GM18873 (cell line): ENCODE data around the gene FRMD4B.

ENCODE experiments used
- ATAC-seq: cut with Tn5 transposase; IDR thresholded peaks from one replicate; pipeline ENCODE4 v1.9.1; 2021; ENCODE audit warnings: mild to moderate bottlenecking, moderate library complexity, moderate number of reproducible peaks; ENCODE audit not compliant: unreplicated experiment, low FRiP score

Gene FRMD4B

DNA sequence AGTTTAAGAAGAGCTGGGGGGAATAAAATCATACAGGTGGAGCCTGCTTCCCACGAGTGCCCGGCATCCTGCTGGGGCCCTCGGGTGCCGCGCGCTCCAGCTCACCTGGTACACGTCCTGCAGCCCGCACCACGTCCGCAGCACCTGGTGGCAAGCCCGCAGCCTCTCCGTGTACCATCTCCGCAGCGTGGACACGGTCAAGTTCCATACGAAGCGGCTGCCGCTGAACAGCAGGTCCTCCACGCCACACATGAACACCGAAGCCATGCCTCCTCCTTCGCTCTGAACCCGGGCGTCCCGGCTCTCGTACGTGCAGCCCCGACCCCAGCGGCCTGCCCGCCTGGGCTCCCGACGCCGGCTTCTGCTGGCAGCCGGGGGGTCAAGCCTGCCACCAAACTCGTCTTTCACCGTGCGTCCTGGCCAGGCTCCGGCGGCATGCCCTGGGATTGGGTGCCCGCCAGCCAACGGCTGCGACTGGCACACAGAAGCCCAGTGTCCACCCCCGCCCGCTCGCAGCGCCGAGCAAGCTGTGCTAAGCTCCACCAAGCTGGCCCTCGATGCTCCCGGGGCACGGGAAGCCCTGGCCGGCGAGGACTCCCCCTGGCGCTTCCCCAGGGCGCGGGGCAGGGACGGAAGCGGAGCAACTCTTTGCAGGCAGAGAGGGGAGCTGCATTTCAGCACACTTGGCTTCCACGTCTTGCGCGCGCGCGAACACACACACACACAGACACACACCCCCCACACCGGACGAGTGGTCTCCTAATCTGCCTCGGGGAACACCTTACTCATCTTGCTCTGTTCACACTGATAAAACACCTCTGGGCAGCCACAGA, at the start of gene FRMD4B:
FRMD4B (minus strand) TSS at position 366 of the 833 bp plus-strand sequence; CDS start at position 267, 99 bp downstream.
- no peak for ATAC-seq

DNA sequence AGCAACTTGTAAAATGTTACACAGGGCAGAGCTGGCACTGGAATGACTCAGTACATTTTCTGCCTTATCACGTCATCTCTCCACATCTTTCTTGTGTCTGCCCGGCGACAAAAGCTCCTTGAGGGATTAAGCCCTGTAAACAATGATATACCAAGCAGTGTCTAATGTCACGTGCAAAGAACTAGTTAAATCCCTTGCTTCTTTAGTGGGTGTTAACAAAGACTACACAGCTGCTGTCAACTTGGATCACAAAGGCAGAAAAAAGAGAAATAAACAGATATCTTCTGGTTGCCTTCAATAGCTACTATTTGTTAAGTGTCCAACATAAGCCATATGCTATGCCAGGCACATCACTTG, 48.1 kb upstream of the FRMD4B start:
- no peak for ATAC-seq

DNA sequence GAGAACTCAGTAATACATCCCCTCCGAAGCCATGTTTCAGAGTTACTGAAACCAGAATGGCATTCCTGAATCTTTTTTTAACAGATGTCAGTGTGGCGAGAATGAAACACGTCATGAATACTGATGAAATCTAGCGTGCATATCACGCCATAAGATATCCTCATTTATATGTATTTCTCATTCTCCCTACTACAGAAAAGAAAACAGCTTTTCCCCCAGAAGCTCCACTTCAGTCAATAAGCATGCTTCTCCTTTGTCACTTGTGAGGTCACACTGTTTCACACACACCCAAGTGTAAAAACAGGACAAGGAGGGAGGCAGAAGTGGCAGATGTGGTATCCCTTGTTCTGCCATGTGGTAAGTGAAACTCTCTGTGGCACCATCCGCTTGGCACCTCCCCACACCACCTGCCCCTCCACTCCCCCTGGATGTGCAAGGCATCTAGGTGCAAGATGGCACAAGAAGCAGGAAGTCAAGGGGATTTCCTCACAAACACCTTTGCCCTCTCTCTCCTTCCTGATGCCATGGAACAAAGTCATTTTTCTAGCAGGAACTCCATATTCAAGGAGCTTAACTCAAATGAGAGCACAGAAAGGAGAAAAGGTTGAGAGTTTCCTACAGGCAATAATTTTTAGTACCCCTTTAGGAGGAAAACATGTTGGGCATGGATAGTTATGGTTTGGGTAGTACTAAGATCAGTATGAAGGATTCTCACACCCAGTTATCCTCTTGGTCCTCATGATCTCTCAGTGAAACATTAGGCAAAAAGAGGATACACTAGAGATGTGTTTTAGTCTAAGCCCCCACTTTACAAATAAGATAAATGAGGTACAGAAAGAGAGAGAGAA, 47.5 kb upstream of the FRMD4B start:
- no peak for ATAC-seq

DNA sequence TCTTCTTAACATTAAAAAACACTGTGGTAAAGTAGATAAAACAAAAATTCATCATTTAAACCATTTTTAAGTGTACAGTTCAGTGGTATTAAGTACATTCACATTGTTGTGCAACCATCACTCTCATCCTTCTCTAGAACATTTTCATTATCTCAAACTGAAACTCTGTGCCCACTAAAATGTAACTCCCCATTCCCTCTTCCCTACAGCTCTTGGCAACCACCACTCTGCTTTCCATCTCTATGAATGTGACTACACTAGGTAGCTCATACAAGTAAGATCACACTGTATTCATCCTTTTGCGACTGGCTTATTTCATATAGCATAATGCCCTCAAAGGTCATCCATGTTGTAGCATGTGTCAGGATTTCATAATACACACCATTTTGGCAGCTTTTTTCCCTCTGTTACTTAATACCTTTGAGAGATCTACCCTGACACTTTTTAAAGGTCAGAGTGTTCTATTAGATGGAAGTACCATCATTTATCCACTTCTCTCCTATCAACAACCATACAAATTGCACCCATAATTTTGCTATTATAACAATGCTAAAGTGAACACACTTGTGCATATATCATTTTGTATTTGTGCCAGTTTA, 42.9 kb upstream of the FRMD4B start:
- ATAC-seq, result no peak

DNA sequence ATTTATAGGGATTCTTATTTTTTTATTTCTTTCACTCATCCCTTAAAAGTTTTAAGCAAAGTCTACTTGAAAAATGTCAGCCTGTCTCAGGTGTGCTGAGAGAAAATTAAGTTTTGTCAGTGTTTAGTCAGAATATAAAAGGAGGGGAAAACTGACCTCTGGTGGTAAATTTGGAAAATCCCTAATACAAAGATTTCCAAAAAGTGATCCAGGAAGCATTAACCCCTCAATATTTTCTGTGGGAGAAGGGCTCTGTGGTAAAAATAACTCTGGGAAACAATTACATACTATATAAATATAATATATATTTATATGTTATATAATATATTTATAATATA, 41.0 kb upstream of the FRMD4B start:
- no peak for ATAC-seq

DNA sequence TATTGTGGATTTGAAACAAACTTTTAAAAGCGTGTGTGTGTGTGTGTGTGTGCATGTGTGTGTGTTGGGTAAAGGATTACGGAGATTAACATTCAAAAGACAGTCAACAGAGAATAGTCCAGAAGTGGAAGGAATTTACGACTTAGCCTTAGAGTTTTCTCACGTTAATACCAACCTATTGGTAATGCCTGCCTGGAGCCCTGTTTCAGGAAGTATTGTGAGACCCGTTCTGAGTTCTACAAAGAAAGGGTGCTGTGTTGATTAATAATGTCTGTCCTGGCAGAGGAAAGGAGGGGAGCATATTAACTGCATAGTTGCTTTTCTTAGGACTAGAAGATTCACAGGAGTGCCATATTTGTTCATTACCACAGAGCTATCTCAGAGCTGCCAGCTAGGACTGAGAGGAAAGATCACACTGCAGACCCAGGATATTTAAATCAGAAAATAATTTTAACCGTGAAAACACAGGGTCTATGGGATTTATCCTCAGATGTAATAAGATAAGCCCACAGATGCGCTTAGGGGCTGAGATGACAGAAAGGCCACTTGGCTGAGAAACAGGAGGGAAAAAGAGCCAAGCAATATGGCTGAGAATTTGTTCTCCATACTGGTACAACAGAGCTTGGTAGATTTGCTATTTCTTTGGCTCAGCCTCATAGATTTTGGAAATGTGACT, 40.5 kb upstream of the FRMD4B start:
- ATAC-seq, result no peak

DNA sequence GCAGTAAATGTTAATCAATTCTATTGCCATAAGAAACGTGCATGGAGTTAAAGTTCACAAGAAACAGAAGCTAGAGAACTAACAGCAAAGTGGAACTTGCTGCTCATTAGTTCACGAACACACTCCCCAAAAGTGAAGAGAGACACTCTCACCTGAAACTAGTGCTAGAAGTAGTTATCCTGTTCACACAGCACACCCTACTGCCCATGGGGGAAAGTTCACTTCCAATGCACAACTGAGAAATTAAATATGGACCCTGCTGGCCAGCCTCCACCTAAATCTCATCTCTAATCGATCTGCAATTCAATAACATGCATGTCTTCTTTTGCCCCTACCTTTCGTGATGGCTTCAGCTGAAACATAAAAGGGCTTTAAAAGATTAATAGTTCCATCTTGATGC, 39.4 kb upstream of the FRMD4B start:
- ATAC-seq, result peak; percentile 71

DNA sequence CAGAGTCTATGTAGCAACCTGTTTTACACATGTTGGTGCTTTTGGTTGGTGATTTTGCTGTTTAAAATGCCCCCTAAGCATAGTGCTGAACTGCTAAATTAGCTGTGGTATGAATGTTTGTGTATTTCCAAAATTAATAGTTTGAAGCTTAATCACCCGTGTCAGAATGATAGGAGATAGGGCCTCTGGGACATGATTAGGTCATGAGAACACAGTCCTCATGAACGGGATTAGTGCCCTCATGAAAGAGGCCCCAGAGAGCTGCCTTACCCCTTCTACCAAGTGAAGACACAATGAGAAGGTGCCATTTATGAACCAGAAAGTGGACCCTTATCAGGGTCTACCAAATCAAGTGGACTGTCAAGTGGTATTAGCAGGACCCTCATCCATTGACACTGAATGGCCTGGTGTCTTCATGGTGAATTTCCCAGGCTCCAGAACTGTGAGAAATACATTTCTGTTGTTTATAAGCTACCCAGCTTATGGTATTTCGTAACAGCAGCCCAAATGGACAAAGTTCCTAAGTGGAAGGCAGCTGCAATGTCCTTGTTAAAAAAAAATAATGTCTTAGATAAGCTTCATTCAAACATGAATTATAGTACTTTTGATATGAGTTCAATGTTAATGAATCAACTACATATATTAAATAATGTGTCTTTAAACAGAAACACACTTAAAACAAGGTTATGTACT, 37.7 kb upstream of the FRMD4B start:
- no peak for ATAC-seq

DNA sequence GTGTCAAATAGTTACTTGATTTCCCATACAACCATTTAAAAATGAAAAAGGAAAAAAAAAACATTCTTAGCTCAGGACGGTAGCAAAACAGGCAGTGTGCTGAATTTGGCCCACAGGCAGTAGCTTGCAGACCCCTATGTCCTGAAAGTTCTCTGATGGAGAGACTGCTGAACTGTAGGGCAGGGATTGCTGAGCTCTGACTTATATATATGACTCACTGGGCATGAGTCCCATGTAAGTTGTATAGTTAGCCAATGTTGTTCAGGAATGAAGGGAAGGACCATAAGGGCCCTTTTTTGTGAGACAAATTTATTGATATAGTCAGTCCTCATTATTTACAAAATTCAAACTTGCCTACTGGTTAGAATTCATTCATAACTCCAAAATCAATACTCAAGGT, 36.9 kb upstream of the FRMD4B start:
- no peak for ATAC-seq

DNA sequence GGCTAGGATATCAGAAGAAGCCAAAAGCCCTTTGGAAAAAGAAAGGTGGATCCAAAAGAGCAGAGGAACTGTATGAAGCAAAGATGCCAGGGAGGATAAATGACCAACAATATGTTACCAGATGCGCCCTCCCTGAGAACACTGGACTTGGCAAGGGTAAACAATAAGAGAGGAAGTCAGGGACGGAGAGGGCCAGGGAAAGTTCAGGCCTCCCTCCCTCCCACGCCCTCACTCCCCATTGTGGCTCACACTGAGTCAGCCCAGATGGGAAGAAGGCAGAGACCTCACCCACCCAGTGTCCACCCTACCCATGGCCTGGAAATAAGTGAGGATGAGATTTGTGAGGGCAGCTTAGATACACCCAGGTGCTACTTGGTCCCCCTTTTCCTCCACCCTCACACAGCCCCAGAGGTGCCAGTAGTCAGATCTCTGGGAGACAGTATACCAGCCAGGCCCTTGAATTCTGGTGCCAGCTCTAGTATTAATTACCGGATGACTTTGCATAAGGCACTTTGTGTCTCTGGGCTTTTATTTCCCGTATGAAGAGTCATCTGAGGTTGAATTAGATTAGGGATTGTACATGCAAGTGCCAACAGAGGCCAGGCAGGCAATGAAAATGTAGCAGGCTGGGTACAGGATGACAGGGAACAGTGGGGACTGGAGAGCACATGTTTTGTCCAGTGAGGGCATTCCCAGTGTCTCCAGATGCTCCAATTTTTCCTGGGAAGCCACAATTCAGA, 35.1 kb upstream of the FRMD4B start:
- ATAC-seq, result no peak

DNA sequence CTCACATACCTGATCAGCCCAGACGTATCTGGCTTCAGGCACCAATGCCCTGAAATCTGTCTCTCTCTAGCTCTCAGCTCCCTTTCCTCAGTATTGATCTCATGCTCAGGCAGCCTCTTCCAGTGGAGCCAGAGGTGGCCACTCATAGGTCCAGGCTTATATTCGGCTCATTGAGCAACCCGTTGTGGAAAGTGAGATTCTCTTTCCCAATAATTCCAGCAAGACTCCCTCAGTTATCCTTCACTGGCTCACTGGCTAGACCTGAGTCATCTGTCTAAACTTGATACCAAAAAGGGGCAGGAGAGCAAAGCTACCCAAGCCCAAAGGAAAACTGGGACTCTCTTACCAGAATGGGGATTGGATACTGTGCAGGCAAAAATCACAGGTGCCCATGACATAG, 33.4 kb upstream of the FRMD4B start:
- ATAC-seq, result no peak

DNA sequence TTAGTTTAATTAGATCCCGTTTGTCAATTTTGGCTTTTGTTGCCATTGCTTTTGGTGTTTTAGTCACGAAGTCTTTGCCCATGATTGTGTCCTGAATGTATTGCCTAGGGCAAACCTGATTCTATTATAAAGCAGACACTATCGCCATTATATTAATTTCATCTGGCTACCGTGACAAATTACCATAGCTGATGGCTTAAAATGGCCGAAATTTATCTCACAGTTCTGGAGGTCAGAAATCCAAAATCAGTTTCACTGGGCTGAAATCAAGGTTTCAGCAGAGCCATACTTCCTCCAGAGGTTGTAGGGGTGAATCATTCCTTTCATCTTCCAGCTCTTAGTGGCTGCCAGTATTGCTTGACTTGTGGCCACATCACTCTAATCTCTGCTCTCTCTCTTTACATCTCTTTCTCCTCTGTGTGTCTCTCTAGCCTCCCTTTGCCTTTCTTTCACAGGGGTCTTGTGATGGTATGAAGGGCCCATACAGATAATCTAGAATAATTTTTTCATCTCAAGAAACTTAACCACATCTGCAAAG, 31.7 kb upstream of the FRMD4B start:
- no peak for ATAC-seq

DNA sequence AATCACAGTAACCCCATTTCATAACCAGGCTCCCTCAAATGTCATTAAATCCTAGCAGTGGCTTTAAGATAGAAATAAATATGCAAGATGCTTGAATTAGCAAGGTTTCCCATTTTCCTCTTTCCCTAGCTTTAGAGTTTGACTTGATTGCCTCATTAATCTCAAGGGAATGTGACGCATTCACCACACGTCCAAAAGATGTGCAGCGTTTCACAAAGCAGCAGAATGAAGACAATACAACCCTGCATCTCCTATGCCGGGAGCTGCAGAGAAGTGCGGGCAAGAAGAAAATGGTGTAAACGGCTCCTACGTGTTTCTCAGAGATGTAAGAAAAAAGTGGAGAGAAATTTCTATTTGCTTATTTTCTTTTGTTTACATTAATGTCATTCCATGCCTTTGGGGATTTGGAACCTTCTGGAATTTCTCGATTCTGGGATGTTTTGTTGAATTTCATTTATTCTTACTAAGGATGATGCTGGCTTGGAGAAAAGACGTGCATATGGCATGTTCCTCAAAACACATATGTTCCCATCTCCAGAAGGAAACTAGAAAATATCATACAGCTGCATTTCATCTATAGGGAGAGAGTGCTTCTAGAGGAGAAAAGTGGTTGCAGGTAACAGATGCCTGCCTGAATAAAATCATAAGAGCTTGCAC, 27.8 kb upstream of the FRMD4B start:
- ATAC-seq, result no peak

DNA sequence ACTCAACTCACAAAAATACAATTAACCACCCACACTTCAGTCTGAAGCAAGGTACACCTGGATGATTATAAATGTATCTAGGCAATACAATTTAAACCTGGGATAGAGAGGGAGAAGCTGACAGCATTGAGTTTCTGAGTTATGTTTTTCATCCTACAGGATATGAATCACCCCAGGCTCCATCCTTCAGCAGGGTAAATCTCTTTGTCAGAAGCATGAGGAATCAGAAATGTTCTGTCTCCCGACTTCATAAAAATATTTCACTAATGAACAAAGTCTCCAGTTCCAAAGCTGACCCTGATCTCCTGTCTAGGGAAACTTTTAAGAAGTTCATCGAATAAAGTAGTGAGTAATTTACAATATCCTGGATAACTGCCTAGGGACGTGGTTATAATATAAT, 25.5 kb upstream of the FRMD4B start:
- ATAC-seq, result no peak

DNA sequence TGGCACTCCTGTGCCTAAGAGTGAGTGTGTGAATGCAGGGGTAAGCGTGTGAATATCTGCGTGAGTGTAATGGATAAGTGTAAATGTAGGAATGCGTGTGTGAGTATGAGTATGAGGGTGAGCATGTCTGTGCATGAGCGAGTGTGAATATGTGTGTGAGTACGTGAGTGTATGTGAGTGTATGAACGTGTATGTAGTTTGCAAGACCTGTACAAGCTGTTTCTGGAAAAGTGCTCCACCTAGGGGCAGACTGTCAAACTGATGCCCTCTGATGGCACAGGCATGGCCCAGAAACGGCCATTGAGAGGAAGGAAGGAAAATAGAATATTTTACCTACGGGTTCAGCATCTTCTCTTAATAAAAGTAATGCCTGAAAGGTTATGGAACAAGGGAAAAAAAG, 24.4 kb upstream of the FRMD4B start:
- ATAC-seq, result peak; percentile 93

DNA sequence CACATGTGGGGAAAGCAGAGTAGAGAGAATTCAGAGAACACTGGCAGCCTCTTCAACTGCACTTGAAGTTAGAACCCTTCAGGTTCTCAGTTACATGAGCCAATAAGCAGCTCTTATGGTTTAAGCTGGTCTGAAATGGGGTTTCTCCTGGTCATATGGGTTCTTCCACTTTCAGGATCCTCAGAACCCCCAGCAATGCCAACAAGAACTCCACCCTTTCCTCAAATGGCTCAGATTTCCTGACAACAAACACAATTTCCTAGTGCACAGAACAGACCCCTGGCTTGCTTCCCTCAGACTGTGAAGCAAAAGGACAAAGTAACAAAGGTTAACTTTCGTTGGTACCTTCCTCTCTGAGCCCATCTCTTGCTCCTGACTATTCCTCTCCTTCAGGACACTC, 23.9 kb upstream of the FRMD4B start:
- ATAC-seq, result no peak

DNA sequence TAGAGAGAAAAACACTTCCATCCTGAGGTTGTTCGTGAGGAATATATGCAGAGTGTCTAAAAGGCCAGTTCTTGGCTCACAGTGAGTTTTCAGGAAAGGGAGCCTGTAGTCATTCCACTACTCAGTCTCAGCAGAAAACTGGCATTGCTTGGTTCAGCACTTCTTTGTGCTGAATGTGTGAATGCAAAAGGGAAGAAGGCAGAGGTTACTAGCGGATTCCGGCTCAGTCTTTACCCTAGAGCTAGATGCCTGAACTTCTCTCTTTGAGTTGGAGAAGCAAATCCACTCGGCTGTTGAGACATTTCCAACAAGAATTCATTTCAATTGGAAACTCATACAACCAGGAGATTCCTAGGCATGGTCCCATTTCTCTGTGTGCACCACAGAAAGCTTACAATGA, 23.1 kb upstream of the FRMD4B start:
- no peak for ATAC-seq

DNA sequence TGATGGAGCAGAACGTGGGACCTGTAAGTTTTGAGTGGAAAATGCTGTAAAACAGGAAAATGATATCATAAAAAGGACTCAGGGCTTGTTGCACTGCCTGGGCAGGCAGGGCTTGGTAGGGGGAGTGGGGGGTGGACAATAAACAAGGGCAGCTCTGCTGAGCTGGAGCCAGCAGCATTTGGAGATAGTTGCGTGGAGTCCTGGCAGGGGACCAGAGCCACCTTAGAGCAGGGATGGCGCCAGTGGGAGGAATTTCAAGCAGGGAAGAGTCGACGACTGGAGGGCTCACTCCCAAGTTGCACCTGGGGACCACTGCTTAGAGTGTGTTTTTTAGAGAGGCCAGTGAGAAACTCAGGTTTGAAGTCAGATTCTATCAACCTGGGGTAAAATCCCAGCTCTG, 22.7 kb upstream of the FRMD4B start:
- ATAC-seq, result no peak

DNA sequence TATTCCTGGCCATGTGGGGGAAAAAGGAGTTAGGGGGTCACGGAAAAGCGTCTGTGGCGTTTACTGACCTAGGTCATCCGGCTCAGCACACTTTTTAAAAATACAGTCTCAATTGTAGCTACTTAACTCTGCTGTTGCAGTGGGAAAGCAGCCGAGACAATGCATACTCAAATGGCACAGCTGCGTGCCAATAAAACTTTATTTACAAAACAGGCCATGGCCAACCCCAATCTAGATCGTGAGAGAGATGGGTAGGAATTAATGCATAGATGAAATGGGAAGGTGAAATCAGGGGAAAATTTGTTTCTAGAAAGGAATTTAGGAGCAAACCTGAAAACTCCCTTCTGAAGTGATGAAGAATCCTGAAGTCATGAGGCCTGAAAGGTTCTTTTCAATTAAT, 22.0 kb upstream of the FRMD4B start:
- no peak for ATAC-seq
